H9 (cell line): Measurements from ENCODE around the gene TMTC2. TPM values are rescaled to one million over a fixed set of nuclear protein-coding genes. Genes with fewer than 3 reads are reported as not detected.

Experiments
- DNase-seq: peaks from one replicate; pipeline ENCODE4 v3.0.0-alpha.2; 2017
- H2AFZ ChIP-seq: one replicate; pipeline ENCODE4 v1.6.1; 2013; ENCODE audit warnings: mild to moderate bottlenecking, low read length, control low read depth, moderate library complexity
- H2AK5ac ChIP-seq: 2 replicates; pipeline ENCODE4 v1.6.1; 2013; ENCODE audit warnings: low read length, control low read depth, mixed read lengths; ENCODE audit not compliant: insufficient read length
- H2BK120ac ChIP-seq: one replicate; pipeline ENCODE4 v1.6.1; 2013; ENCODE audit warnings: low read depth, mild to moderate bottlenecking, low read length, control low read depth, inconsistent platforms; ENCODE audit not compliant: poor library complexity, severe bottlenecking
- H2BK12ac ChIP-seq: 2 replicates; pipeline ENCODE4 v1.6.1; 2013; ENCODE audit warnings: low read length, control low read depth, mixed read lengths, low read depth; ENCODE audit not compliant: insufficient read length
- H2BK15ac ChIP-seq: 2 replicates; pipeline ENCODE4 v1.6.1; 2013; ENCODE audit warnings: low read depth, low read length, control low read depth
- H2BK20ac ChIP-seq: one replicate; pipeline ENCODE4 v1.6.1; 2013; ENCODE audit warnings: low read depth, mild to moderate bottlenecking, low read length, control low read depth, inconsistent platforms; ENCODE audit not compliant: poor library complexity, severe bottlenecking
- H2BK5ac ChIP-seq: 2 replicates; pipeline ENCODE4 v1.6.1; 2013; ENCODE audit warnings: low read length, control low read depth, mixed read lengths; ENCODE audit not compliant: insufficient read length
- H3K14ac ChIP-seq: 2 replicates; pipeline ENCODE4 v1.6.1; 2013; ENCODE audit warnings: low read length, control low read depth; ENCODE audit not compliant: insufficient read depth
- H3K18ac ChIP-seq: 2 replicates; pipeline ENCODE4 v1.6.1; 2013; ENCODE audit warnings: low read depth, mild to moderate bottlenecking, mixed read lengths, low read length, control low read depth; ENCODE audit not compliant: insufficient read length
- H3K23ac ChIP-seq: 2 replicates; pipeline ENCODE4 v1.6.1; 2013; ENCODE audit warnings: low read length, control low read depth, mixed read lengths, low read depth; ENCODE audit not compliant: insufficient read length
- H3K23me2 ChIP-seq: 2 replicates; pipeline ENCODE4 v1.6.1; 2013; ENCODE audit warnings: low read depth, mild to moderate bottlenecking, mixed read lengths, low read length, control low read depth; ENCODE audit not compliant: insufficient read length, poor library complexity, severe bottlenecking
- H3K27ac ChIP-seq: 2 replicates; pipeline ENCODE4 v1.5.1; 2013; ENCODE audit warnings: low read length, control low read depth, mixed read lengths, low read depth; ENCODE audit not compliant: insufficient read length
- H3K27me3 ChIP-seq: 2 replicates; pipeline ENCODE4 v1.6.1; 2013; ENCODE audit warnings: low read length, control low read depth, inconsistent platforms; ENCODE audit not compliant: insufficient read depth
- H3K4ac ChIP-seq: 2 replicates; pipeline ENCODE4 v1.6.1; 2013; ENCODE audit warnings: low read depth, mild to moderate bottlenecking, control low read depth, inconsistent platforms, low read length, moderate library complexity
- H3K4me1 ChIP-seq: 2 replicates; pipeline ENCODE4 v1.6.1; 2013; ENCODE audit warnings: low read length, control low read depth, inconsistent platforms; ENCODE audit not compliant: insufficient read depth
- H3K4me2 ChIP-seq: 2 replicates; pipeline ENCODE4 v1.6.1; 2013; ENCODE audit warnings: low read length, control low read depth, mixed read lengths; ENCODE audit not compliant: insufficient read length, insufficient read depth
- H3K56ac ChIP-seq: 2 replicates; pipeline ENCODE4 v1.6.1; 2013; ENCODE audit warnings: low read depth, mild to moderate bottlenecking, mixed read lengths, low read length, control low read depth; ENCODE audit not compliant: insufficient read length
- H3K79me1 ChIP-seq: 2 replicates; pipeline ENCODE4 v1.6.1; 2013; ENCODE audit warnings: low read depth, mild to moderate bottlenecking, moderate library complexity, low read length, control low read depth, inconsistent platforms; ENCODE audit not compliant: insufficient read depth, poor library complexity, severe bottlenecking
- H3K79me2 ChIP-seq: 2 replicates; pipeline ENCODE4 v1.6.1; 2013; ENCODE audit warnings: low read length, control low read depth, inconsistent platforms; ENCODE audit not compliant: insufficient read depth
- H3K9ac ChIP-seq: 2 replicates; pipeline ENCODE4 v1.6.1; 2013; ENCODE audit warnings: low read length, control low read depth, mixed read lengths; ENCODE audit not compliant: insufficient read length; ENCODE audit errors: extremely low read depth
- H3K9me3 ChIP-seq: one replicate; pipeline ENCODE4 v1.6.1; 2013; ENCODE audit warnings: low read depth, low read length, inconsistent platforms; ENCODE audit not compliant: control insufficient read depth
- H3T11ph ChIP-seq: one replicate; pipeline ENCODE4 v1.6.1; 2013; ENCODE audit warnings: mild to moderate bottlenecking, low read length, control low read depth, inconsistent platforms
- H4K20me1 ChIP-seq: one replicate; pipeline ENCODE4 v1.6.1; 2013; ENCODE audit not compliant: control insufficient read depth, insufficient read length, insufficient read depth
- H4K5ac ChIP-seq: 2 replicates; pipeline ENCODE4 v1.6.1; 2013; ENCODE audit warnings: low read depth, mild to moderate bottlenecking, mixed read lengths, low read length, control low read depth; ENCODE audit not compliant: insufficient read length
- H4K8ac ChIP-seq: replicated peaks from 2 replicates; pipeline ENCODE4 v1.6.1; 2013; ENCODE audit warnings: low read length, control low read depth, mixed read lengths, low read depth; ENCODE audit not compliant: insufficient read length
- H4K91ac ChIP-seq: 2 replicates; pipeline ENCODE4 v1.6.1; 2013; ENCODE audit warnings: low read depth, mild to moderate bottlenecking, moderate library complexity, mixed read lengths, low read length, control low read depth; ENCODE audit not compliant: insufficient read length
- H3K27ac Mint-ChIP-seq, 3 experiments: 2 replicates in 2 of 3; 3 replicates in 1 of 3; pipeline ENCODE4 v1.8.0; 2020 to 2021; ENCODE audit warnings: mixed read lengths in 3 of 3, mild to moderate bottlenecking in 1 of 3, moderate library complexity in 1 of 3
- H3K27me3 Mint-ChIP-seq: 2 replicates; pipeline ENCODE4 v1.8.0; 2021; ENCODE audit warnings: low read depth, mild to moderate bottlenecking, moderate library complexity, mixed read lengths
- H3K36me3 Mint-ChIP-seq, 3 experiments: 2 replicates in 2 of 3; 3 replicates in 1 of 3; pipeline ENCODE4 v1.8.0; 2020 to 2021; ENCODE audit warnings: low read depth in 3 of 3, mixed read lengths in 3 of 3; ENCODE audit not compliant: insufficient read depth in 1 of 3
- H3K4me1 Mint-ChIP-seq, 2 experiments: 2 replicates each; pipeline ENCODE4 v1.8.0; 2020; ENCODE audit warnings: mixed read lengths in 2 of 2
- H3K4me3 Mint-ChIP-seq, 2 experiments: 2 replicates in 1 of 2; 3 replicates in 1 of 2; pipeline ENCODE4 v1.8.0; 2020 to 2021; ENCODE audit warnings: mild to moderate bottlenecking in 2 of 2, mixed read lengths in 2 of 2, moderate library complexity in 1 of 2
- H3K9me3 Mint-ChIP-seq, 2 experiments: 2 replicates in 1 of 2; 3 replicates in 1 of 2; pipeline ENCODE4 v1.8.0; 2020; ENCODE audit warnings: mild to moderate bottlenecking in 2 of 2, mixed read lengths in 2 of 2, moderate library complexity in 1 of 2
- CTCF ChIP-seq: fragments of 200-600 bp; sonication (generic); conservative IDR thresholded peaks from 3 replicates; pipeline ENCODE4 v1.8.0; 2021; ENCODE audit warnings: antibody characterized with exemption, mild to moderate bottlenecking
- WGBS: extraction: QIAGEN DNeasy Blood & Tissue Kit; methylation state at CpG from one replicate; pipeline ENCODE4 v1.1.7; 2013; ENCODE audit warnings: missing lambda C conversion rate, low lambda C conversion rate, mixed read lengths; ENCODE audit not compliant: insufficient read length; ENCODE audit errors: extremely low coverage; 5-methylcytosine and 5-hydroxymethylcytosine counted together
- total RNA-seq: library from RNA; stranded (reverse); gene quantifications from 2 replicates; pipeline ENCODE4 v1.2.1, GENCODE V29; 2021

The TMTC2 gene
- total RNA-seq, 1 experiment from 2014 or later, result 3.1 TPM

- Histone ChIP-seq H3K79me1 (no peaks in the 10 kb centered on the region), H3K14ac (no peak overlapping the region), H2BK15ac (no peak overlapping the region), H4K91ac (no peak overlapping the region), H4K8ac (no peak overlapping the region), H2AFZ (no peak overlapping the region), H2BK5ac (no peak overlapping the region), H2BK20ac (no peak overlapping the region), H3K79me2 (no peaks in the 10 kb centered on the region), H4K20me1 (no peaks in the 10 kb centered on the region), H3K4me1 (no peaks in the 10 kb centered on the region), H3K56ac (no peak overlapping the region), H3K4me2 (no peak overlapping the region), H2AK5ac (no peak overlapping the region), H3T11ph (no peak overlapping the region), H3K23ac (no peak overlapping the region), H3K9me3 (no peaks in the 10 kb centered on the region), H3K23me2 (no peaks in the 10 kb centered on the region), H3K4ac (no peak overlapping the region), H4K5ac (no peak overlapping the region), H3K9ac (no peak overlapping the region), H3K18ac (no peak overlapping the region), H3K27ac (no peak overlapping the region), H2BK120ac (no peak overlapping the region), H3K27me3 (no peaks in the 10 kb centered on the region), H2BK12ac (no peak overlapping the region)
- Mint-ChIP-seq H3K9me3 (no peaks in the 10 kb centered on the region; a peak in 1 of 5 replicates), H3K27ac (no peak overlapping the region), H3K27me3 (no peaks in the 10 kb centered on the region), H3K4me1 (peaks cover 12 to 20% of the 10 kb centered on the region in 2 experiments), H3K36me3 (no peaks in the 10 kb centered on the region), H3K4me3 (no peak overlapping the region)
- WGBS, result no CpG with 5 or more reads among the region's 1 CpG
- no peak for DNase-seq
- TF ChIP-seq CTCF, result no peak
Observed at GRCh38 chr12:82874945-82875344, 188.2 kb downstream of the TMTC2 start.
